Tibial nerve (tissue), 4 donors: ENCODE results near the gene PAN3. TPM values are rescaled to one million over a fixed set of nuclear protein-coding genes. Genes with fewer than 3 reads are reported as not detected.
"Not testable (repeated sequence)": the region's sequence is repeated elsewhere in the genome, so short reads cannot be mapped to it uniquely, and the experiment has no call there.

Source experiments
- DNase-seq, 2 donors: peaks; one replicate each; pipeline ENCODE4 v3.0.0-alpha.2; 2019; ENCODE audit warnings: low spot score in 2 of 2
- H3K27ac ChIP-seq, 4 donors: fragments of 200-600 bp; sonication (generic) in 3 of 4; one replicate each; pipeline ENCODE4 v1.5.1; 2017 to 2019; ENCODE audit warnings: mild to moderate bottlenecking in 1 of 4
- H3K27me3 ChIP-seq, 2 donors: fragments of 200-600 bp; sonication (generic) in 1 of 2; one replicate each; pipeline versions ENCODE4 v1.5.1 to v1.6.0; 2017 to 2019
- H3K36me3 ChIP-seq, 3 donors: fragments of 200-600 bp; sonication (generic); one replicate each; pipeline ENCODE4 v1.5.1; 2018 to 2019
- H3K4me1 ChIP-seq, 4 donors: fragments of 200-600 bp; sonication (generic) in 3 of 4; one replicate each; pipeline ENCODE4 v1.5.1; 2017 to 2019
- H3K4me3 ChIP-seq, 4 donors: fragments of 200-600 bp; sonication (generic) in 3 of 4; one replicate each; pipeline ENCODE4 v1.5.1; 2017 to 2019; ENCODE audit warnings: mild to moderate bottlenecking in 1 of 4, moderate library complexity in 1 of 4
- H3K9me3 ChIP-seq, 4 donors: fragments of 200-600 bp; sonication (generic) in 3 of 4; one replicate each; pipeline ENCODE4 v1.5.1; 2017 to 2019
- EP300 ChIP-seq, 2 donors: sonication (generic); formaldehyde crosslinking; IDR thresholded peaks; one replicate each; pipeline ENCODE4 v1.6.1; 2017; ENCODE audit warnings: antibody characterized with exemption in 2 of 2, mild to moderate bottlenecking in 1 of 2
- POLR2A ChIP-seq, 2 donors: fragments of 450-650 bp; IDR thresholded peaks; one replicate each; pipeline ENCODE4 v1.6.1; 2017; ENCODE audit warnings: antibody characterized with exemption in 2 of 2, mild to moderate bottlenecking in 2 of 2, moderate library complexity in 2 of 2
- WGBS, 2 donors: methylation state at CpG; one replicate each; pipeline ENCODE4 v1.1.5; 2018; 5-methylcytosine and 5-hydroxymethylcytosine counted together
- total RNA-seq, 4 donors: library from RNA; depleted of rRNA; stranded (reverse); fragments of >200 nt; gene quantifications; one replicate each; pipeline ENCODE4 v1.1.0, GENCODE V29; 2016
- TF ChIP-seq, protein P1 (sequence below), 5 experiments: fragments of 200-600 bp in 3 of 5; fragments of 450-650 bp in 2 of 5; sonication (generic) in 3 of 5; IDR thresholded peaks; one replicate each; pipeline ENCODE4 v1.5.1; 2016 to 2019; ENCODE audit warnings: antibody characterized with exemption in 5 of 5, mild to moderate bottlenecking in 3 of 5, moderate library complexity in 2 of 5

Gene PAN3
- total RNA-seq, 4 donors from 2014 or later: 40.5 to 54.4 (median 49.0) TPM

DNA sequence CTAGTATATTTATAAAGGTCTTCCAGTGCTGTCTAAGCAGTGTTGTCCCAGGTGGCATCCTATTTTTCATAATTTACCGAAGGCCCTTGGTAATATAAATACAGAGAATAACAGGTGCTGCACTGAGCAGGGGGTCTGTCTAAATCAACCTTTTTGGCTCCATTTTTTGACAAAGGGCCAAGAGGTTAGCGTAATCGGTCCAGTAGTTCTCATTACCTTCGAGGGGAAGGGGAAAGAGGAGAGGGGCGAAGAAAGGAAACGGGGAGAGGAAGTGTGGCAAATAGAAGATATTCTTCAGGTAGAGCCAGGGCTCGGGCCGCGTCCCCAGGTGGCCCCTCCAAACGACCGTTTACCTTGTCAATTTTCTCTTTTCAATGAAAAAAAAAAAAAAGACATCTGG is 749 bp upstream of the PAN3 start:
- TF ChIP-seq, protein P1, sequence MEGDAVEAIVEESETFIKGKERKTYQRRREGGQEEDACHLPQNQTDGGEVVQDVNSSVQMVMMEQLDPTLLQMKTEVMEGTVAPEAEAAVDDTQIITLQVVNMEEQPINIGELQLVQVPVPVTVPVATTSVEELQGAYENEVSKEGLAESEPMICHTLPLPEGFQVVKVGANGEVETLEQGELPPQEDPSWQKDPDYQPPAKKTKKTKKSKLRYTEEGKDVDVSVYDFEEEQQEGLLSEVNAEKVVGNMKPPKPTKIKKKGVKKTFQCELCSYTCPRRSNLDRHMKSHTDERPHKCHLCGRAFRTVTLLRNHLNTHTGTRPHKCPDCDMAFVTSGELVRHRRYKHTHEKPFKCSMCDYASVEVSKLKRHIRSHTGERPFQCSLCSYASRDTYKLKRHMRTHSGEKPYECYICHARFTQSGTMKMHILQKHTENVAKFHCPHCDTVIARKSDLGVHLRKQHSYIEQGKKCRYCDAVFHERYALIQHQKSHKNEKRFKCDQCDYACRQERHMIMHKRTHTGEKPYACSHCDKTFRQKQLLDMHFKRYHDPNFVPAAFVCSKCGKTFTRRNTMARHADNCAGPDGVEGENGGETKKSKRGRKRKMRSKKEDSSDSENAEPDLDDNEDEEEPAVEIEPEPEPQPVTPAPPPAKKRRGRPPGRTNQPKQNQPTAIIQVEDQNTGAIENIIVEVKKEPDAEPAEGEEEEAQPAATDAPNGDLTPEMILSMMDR (IDR thresholded peaks at IDR 0.05): no peak
- TF ChIP-seq POLR2A (IDR thresholded peaks at IDR 0.05): no peak
- TF ChIP-seq EP300 (IDR thresholded peaks at IDR 0.05): no peak
- DNase-seq: peak in 1 of 2 donors; percentile 10
- no peaks in the 10 kb centered on the region for H3K9me3 ChIP-seq
- H3K27ac ChIP-seq: peak overlapping the region; percentile 95 to 99 (median 98)
- 0 to 2% methylated on average over 11 of the region's 11 CpGs for WGBS, 2 donors
- peaks cover 0 to 41% (median 8%) of the 10 kb centered on the region in 4 donors for H3K4me1 ChIP-seq
- H3K27me3 ChIP-seq: no peaks in the 10 kb centered on the region
- peak overlapping the region; percentile 93 to 99 (median 97) for H3K4me3 ChIP-seq
- no peaks in the 10 kb centered on the region for H3K36me3 ChIP-seq

DNA sequence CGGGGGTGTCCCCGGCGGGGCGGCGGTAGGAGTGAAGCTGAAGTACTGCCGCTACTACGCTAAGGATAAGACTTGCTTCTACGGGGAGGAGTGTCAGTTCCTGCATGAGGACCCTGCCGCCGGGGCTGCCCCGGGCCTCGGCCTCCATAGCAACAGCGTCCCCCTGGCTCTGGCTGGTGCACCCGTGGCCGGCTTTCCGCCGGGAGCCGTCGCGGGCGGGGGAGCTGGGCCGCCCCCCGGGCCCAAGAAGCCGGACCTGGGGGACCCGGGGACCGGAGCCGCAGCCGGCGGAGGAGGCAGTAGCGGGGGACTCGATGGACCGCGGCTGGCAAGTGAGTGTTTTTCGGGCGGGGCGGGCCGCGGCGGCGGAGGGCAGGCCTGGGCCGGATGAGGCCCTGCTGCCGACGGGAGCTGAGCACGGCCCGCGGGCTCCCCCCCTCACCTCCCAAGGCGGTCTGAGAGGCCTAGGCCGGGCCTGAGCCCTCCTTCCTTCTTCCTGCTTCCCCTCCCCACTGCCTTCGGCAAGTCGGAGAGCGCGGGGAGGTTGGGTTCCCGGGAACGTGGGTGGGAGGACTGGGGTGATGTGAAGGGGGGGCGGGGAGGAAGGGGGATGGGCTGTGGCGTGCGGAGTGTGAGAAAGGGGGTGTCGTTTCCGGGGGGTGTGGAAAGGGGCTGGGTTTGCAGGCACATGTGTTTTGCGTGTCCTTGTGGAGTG is 568 bp downstream of the PAN3 start:
- DNase-seq: peak; percentile 53 to 87
- TF ChIP-seq EP300 (IDR thresholded peaks at IDR 0.05): peak in 1 of 2 donors; percentile 89
- TF ChIP-seq, protein P1 (IDR thresholded peaks at IDR 0.05): no peak
- peak in 1 of 2 donors; percentile 49 for TF ChIP-seq POLR2A (IDR thresholded peaks at IDR 0.05)
- no peaks in the 10 kb centered on the region for H3K27me3 ChIP-seq
- 0 to 1% methylated on average over 15 to 19 of the region's 60 CpGs for WGBS, 2 donors
- peak overlapping the region; percentile 95 to 99 (median 98) for H3K27ac ChIP-seq
- H3K36me3 ChIP-seq: no peaks in the 10 kb centered on the region
- H3K4me1 ChIP-seq: peaks cover 0 to 52% (median 13%) of the 10 kb centered on the region in 4 donors
- no peaks in the 10 kb centered on the region for H3K9me3 ChIP-seq
- H3K4me3 ChIP-seq: peak overlapping the region; percentile 93 to 99 (median 97)

DNA sequence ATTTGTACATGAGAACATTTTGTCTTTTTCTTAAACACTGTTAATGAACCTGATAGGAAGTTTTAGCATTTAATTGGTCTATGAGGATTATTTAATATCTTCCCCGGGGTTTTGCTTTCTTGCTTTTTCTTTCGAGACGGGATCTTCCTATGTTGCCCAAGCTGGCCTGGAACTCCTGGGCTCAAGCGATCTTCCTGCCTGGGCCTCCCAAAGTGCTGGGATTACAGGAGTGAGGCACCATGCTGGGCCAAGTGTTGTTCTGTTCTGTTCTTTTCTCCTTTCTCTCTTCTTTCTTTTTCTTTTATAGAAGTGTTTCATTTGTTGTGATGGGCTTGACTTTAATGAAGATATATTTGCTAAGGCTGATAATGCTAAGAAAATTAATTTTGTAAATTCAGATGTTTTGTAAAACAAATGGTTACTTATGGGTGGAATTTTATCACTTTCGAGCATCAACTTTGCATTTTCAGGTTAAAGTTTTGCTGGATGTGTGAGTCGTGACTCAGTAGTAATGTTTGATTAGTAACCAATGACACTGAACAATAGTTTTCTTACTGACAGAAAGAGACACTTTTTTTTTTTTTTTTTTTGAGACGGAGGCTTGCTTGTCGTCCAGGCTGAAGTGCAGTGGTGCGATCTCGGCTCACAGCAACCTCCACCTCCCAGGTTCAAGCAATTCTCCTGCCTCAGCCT is 2.2 kb downstream of the PAN3 start:
- TF ChIP-seq, protein P1 (IDR thresholded peaks at IDR 0.05): no peak
- TF ChIP-seq EP300 (IDR thresholded peaks at IDR 0.05): no peak
- no peak for TF ChIP-seq POLR2A (IDR thresholded peaks at IDR 0.05)
- Histone ChIP-seq H3K27me3 (no peaks in the 10 kb centered on the region), H3K36me3 (no peaks in the 10 kb centered on the region), H3K4me1 (peaks cover 0 to 60% (median 13%) of the 10 kb centered on the region in 4 donors), H3K9me3 (no peaks in the 10 kb centered on the region), H3K4me3 (peak overlapping the region in 3 of 4 donors; percentile 95 to 99 (median 99)), H3K27ac (peak overlapping the region in 2 of 4 donors; percentile 98 to 99)
- DNase-seq: no peak
- WGBS, 2 donors: 60% methylated on average over 10 of the region's 10 CpGs

DNA sequence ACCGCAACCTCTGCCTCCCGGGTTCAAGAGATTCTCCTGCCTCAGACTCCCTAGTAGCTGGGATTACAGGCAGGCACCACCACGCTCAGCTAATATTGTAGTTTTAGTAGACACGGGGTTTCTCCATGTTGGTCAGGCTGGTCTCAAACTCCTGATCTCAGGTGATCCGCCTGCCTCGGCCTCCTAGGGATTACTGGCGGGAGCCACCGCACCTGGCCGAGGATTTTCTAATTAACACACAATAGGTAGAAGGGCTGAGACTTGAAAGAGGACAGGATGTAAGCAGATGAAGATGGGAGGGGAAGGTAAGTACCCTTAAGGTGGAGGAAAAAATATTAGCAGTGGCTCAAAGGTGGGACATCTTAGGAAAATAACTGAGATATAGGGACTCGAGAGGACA is 3.2 kb downstream of the PAN3 start:
- H3K36me3 ChIP-seq, H3K9me3 ChIP-seq, H3K4me3 ChIP-seq, DNase-seq, H3K27me3 ChIP-seq, H3K27ac ChIP-seq: not testable (repeated sequence)
- peaks cover 0 to 63% (median 13%) of the 10 kb centered on the region in 4 donors for H3K4me1 ChIP-seq
- WGBS, 2 donors: 81 to 93% methylated on average over 10 of the region's 10 CpGs

DNA sequence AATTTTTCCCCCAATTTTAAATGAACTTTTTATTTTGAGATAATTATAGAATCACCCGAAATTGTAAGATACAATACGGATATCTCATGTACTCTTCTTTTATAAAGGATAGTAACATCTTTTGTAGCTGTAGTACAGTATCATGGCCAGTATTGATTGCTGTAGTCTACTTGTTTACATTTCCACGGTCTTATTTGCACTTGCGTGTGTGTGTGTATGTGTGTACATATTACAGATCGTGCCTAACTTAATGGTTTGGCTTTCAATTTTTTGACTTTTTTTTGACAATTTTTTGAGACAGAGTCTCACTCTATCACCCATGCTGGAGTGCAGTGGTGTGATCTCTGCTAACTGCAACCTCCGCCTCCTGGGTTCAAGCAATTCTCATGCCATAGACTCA is 6.7 kb downstream of the PAN3 start:
- TF ChIP-seq POLR2A (IDR thresholded peaks at IDR 0.05): no peak
- no peak for TF ChIP-seq EP300 (IDR thresholded peaks at IDR 0.05)
- TF ChIP-seq, protein P1 (IDR thresholded peaks at IDR 0.05): no peak
- no peaks in the 10 kb centered on the region for H3K9me3 ChIP-seq
- H3K27me3 ChIP-seq: no peaks in the 10 kb centered on the region
- WGBS, 2 donors: 96% methylated on average over 6 of the region's 6 CpGs
- H3K4me1 ChIP-seq: peaks cover 0 to 68% (median 8%) of the 10 kb centered on the region in 4 donors
- H3K27ac ChIP-seq: no peak overlapping the region
- H3K4me3 ChIP-seq: no peak overlapping the region
- no peak for DNase-seq
- H3K36me3 ChIP-seq: peaks cover 0 to 5% (median 0%) of the 10 kb centered on the region in 3 donors
